Esophagus squamous epithelium (tissue), 4 donors: Measurements from ENCODE around the gene UBE2L5.
"Not testable (repeated sequence)": the region's sequence is repeated elsewhere in the genome, so short reads cannot be mapped to it uniquely, and the experiment has no call there.

Experiments used
- POLR2A ChIP-seq, 4 donors: fragments of 450-650 bp; IDR thresholded peaks; one replicate each; pipeline ENCODE4 v1.6.1; 2017; ENCODE audit warnings: antibody characterized with exemption in 4 of 4, mild to moderate bottlenecking in 4 of 4, moderate library complexity in 3 of 4
- TF ChIP-seq, protein P1 (sequence below), 6 experiments: fragments of 450-650 bp in 4 of 6; fragments of 200-600 bp in 2 of 6; sonication (generic) in 2 of 6; IDR thresholded peaks; one replicate each; pipeline ENCODE4 v1.5.1; 2016 to 2019; ENCODE audit warnings: antibody characterized with exemption in 6 of 6, mild to moderate bottlenecking in 4 of 6, moderate library complexity in 4 of 6

GRCh38 chr13:30451476-30451875 is 29.2 kb downstream of the UBE2L5 start:
- TF ChIP-seq, protein P1, sequence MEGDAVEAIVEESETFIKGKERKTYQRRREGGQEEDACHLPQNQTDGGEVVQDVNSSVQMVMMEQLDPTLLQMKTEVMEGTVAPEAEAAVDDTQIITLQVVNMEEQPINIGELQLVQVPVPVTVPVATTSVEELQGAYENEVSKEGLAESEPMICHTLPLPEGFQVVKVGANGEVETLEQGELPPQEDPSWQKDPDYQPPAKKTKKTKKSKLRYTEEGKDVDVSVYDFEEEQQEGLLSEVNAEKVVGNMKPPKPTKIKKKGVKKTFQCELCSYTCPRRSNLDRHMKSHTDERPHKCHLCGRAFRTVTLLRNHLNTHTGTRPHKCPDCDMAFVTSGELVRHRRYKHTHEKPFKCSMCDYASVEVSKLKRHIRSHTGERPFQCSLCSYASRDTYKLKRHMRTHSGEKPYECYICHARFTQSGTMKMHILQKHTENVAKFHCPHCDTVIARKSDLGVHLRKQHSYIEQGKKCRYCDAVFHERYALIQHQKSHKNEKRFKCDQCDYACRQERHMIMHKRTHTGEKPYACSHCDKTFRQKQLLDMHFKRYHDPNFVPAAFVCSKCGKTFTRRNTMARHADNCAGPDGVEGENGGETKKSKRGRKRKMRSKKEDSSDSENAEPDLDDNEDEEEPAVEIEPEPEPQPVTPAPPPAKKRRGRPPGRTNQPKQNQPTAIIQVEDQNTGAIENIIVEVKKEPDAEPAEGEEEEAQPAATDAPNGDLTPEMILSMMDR (IDR thresholded peaks at IDR 0.05): not testable (repeated sequence)
- not testable (repeated sequence) for TF ChIP-seq POLR2A (IDR thresholded peaks at IDR 0.05)
